ENCODE data around the gene MPIG6B.

Gene MPIG6B

DNA sequence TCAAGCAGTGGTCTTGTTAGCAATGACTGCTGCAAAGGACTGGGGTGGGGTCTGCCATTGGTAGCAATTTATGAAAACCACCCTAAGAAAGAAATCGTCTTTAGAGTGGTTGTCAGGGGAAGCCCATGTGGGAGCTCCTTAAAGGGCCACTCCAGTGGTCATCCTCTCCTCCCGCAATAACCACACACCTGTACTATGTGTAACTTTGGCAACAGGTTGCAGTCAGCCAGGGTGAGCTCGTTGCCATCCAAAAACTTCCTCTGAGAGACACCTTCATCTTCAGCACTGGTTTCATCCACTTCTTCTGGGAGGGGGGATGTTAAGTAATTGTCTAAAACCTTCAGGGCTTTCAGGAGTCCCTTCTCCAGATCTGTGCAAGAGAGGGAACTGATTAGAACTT is 8.9 kb downstream of the MPIG6B start:
- TF ChIP-seq CTCF (IDR thresholded peaks at IDR 0.05; ENCODE audit: low read depth, low read length) = no peak
- H3K4me3 ChIP-seq (ENCODE audit: low read depth, low read length) = no peak overlapping the region
- H3K9me3 ChIP-seq = no peaks in the 10 kb centered on the region
- H3K4me1 ChIP-seq = no peaks in the 10 kb centered on the region; the same call in none of the 2 replicates
- no peak for DNase-seq
- H3K27me3 ChIP-seq = no peaks in the 10 kb centered on the region
- H3K36me3 ChIP-seq = peaks cover 26% of the 10 kb centered on the region

DNA sequence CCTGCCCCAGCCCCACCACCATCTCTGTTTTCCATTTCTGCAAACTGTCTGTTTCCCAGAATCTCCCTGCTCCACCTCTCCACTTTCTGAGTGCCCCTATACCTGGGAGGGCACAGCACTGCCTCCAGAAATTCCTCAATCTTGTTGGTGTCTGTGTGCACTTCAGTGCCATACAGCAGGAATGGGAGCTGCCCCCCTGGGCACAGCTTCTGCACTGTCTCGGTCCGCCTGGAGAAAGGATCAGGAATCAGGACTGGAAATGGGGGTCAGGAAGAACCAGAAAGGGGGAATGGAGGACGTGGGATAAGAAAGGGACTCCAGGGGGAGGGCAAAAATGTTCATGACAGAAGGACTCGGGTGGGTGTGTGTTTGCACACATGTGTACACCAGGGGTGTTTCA is 10.6 kb downstream of the MPIG6B start:
- Histone ChIP-seq H3K4me1 (no peaks in the 10 kb centered on the region; the same call in none of the 2 replicates), H3K9me3 (no peaks in the 10 kb centered on the region), H3K36me3 (peaks cover 26% of the 10 kb centered on the region), H3K27me3 (no peaks in the 10 kb centered on the region), H3K4me3 (ENCODE audit: low read depth, low read length) (no peak overlapping the region; the same call in 1 of the 2 replicates)
- TF ChIP-seq CTCF (IDR thresholded peaks at IDR 0.05; ENCODE audit: low read depth, low read length) = no peak
- no peak for DNase-seq

DNA sequence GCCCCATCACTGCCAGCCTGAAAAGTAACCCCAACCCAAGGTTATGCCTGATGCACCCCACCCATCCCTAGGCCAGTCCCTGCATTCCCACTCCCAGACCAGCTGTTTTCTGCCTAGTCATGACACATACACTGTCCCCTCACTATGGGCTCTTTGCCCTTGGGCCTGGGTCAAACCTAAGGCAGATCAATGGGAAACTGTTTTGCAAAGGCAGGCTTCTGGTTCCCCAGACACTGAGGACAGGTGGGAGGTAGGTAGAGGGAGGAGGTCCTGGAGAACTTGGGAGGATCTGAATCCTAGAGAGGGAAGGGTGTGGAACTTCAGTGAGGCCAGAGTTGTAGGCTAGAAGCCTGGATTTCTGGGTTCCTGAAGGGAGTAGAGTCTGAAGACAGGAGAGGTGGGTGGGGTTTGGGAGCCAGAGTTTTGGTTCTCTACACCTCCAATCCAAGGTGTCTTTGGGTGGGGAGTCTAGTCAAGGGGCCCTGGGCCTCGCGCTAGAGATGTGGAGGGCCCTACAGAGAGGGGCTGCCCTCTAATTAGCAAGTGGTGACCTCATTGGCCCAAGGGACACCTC is 11.2 kb downstream of the MPIG6B start:
- Histone ChIP-seq H3K36me3 (peaks cover 26% of the 10 kb centered on the region), H3K27me3 (no peaks in the 10 kb centered on the region), H3K4me1 (no peaks in the 10 kb centered on the region; the same call in none of the 2 replicates), H3K9me3 (no peaks in the 10 kb centered on the region), H3K4me3 (ENCODE audit: low read depth, low read length) (peak overlapping the region; percentile 99)
- TF ChIP-seq CTCF (IDR thresholded peaks at IDR 0.05; ENCODE audit: low read depth, low read length) = no peak
- no peak for DNase-seq

DNA sequence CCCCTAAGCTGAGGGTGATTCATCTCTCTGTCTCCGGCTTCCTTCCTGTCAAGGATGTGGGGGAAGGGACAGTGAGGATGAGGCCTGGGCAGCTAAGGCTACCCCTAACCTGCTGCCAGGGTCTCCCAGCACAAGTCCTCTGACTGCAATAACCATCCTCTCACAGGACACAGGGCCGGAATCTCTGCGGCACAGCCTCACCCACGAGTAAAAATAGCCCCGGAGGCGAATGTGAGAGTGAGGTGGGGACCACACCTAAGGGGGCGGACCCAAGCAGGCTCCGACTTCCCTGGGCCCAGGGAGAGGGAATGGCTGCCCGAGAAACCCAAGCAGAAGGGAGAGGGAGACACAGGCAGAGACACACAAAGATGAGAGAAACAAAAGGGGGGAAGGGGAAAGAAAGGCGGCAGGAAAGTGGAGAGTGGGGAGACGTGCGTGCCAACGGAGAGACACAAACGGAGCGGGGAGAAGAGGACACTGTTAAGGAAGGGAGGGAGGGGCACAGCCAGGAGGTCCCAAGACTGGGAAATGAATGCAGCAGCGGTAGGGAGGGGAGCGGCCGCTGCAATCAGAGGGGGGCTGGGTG is 11.7 kb downstream of the MPIG6B start:
- no peak for TF ChIP-seq CTCF (IDR thresholded peaks at IDR 0.05; ENCODE audit: low read depth, low read length)
- Histone ChIP-seq H3K36me3 (peaks cover 26% of the 10 kb centered on the region), H3K4me3 (ENCODE audit: low read depth, low read length) (peak overlapping the region; percentile 99), H3K4me1 (no peaks in the 10 kb centered on the region; the same call in none of the 2 replicates), H3K9me3 (no peaks in the 10 kb centered on the region), H3K27me3 (no peaks in the 10 kb centered on the region)
- peak; percentile 38 for DNase-seq

GRCh38 chr6:31736021-31736767 is 13.0 kb downstream of the MPIG6B start, which contains the start of gene CLIC1:
CLIC1 (minus strand) TSS chr6:31736530; CDS start chr6:31736300, 230 bp downstream.
- peaks cover 29% of the 10 kb centered on the region for H3K36me3 ChIP-seq
- DNase-seq = peak; percentile 82
- peaks cover 4% of the 10 kb centered on the region for H3K4me1 ChIP-seq
- peak within 1 kb of the TSS; percentile 99 for H3K4me3 ChIP-seq (ENCODE audit: low read depth, low read length)
- no peaks in the 10 kb centered on the region; the same call in 1 of the 2 replicates for H3K9me3 ChIP-seq
- no peak for TF ChIP-seq CTCF (IDR thresholded peaks at IDR 0.05; ENCODE audit: low read depth, low read length)
- no peaks in the 10 kb centered on the region for H3K27me3 ChIP-seq

Data from BE2C (cell line).